BLaER1 treated with 17β-estradiol and CSF1 and Interleukin-3, amounts not matched to agents 10 nM and 100 nM (cell line): ENCODE data around the gene SLC18A3.
A peak's percentile ranks its signal among the peaks of the same experiment; 100 is the strongest.

Experiments used
- H3K27ac ChIP-seq, 11 experiments: shearing (Covaris generic); formaldehyde crosslinking; 2 replicates each; pipeline ENCODE4 v1.8.1; 2022
- H3K27me3 ChIP-seq, 11 experiments: shearing (Covaris generic); formaldehyde crosslinking; 2 replicates each; pipeline ENCODE4 v1.8.1; 2022
- H3K36me3 ChIP-seq, 11 experiments: shearing (Covaris generic); formaldehyde crosslinking; 2 replicates each; pipeline ENCODE4 v1.8.1; 2022
- H3K4me1 ChIP-seq, 10 experiments: shearing (Covaris generic); formaldehyde crosslinking; 2 replicates each; pipeline ENCODE4 v1.8.1; 2022
- H3K4me2 ChIP-seq, 11 experiments: shearing (Covaris generic); formaldehyde crosslinking; 2 replicates each; pipeline ENCODE4 v1.8.1; 2022
- H3K4me3 ChIP-seq, 10 experiments: shearing (Covaris generic); formaldehyde crosslinking; 2 replicates each; pipeline ENCODE4 v1.8.1; 2022
- H3K9ac ChIP-seq, 11 experiments: shearing (Covaris generic); formaldehyde crosslinking; 2 replicates each; pipeline ENCODE4 v1.8.1; 2022
- H3K9me3 ChIP-seq, 11 experiments: shearing (Covaris generic); formaldehyde crosslinking; replicated peaks in 1 of 11; 2 replicates each; pipeline ENCODE4 v1.8.1; 2022
- H4K20me1 ChIP-seq, 11 experiments: shearing (Covaris generic); formaldehyde crosslinking; 2 replicates each; pipeline ENCODE4 v1.8.1; 2022
- Cebpa-rat ChIP-seq, 11 experiments: shearing (Covaris generic); IDR thresholded peaks; 2 replicates each; pipeline ENCODE4 v1.8.1; 2022

Gene SLC18A3

DNA sequence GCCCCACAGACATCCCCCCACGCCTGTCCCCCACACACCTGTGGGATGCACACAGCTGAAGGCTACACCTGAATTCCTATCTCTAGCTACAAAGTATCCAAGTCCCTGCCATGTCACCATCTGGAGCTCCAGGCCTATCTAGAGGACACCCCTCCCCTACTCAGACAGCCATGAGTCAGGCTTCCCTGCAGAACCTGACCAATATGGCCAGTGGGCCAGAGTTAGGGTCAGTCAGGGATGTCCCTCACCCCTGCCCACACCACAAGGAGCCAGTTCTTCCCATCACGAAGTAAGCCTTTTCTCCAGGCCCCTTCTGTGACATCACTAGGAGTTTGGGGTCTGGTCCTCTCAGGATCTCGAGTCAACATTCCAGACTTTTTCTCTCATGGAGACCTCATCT is 10.6 kb upstream of the SLC18A3 start:
- no peaks in the 10 kb centered on the region for H3K9me3 ChIP-seq
- no peak overlapping the region for H3K4me2 ChIP-seq
- TF ChIP-seq Cebpa-rat (IDR thresholded peaks at IDR 0.05), result no peak
- H3K4me3 ChIP-seq, result no peak overlapping the region
- H3K27ac ChIP-seq, result no peak overlapping the region
- no peaks in the 10 kb centered on the region for H3K36me3 ChIP-seq
- H4K20me1 ChIP-seq, result peaks cover 0 to 17% (median 0%) of the 10 kb centered on the region in 11 experiments; a peak in 3 of 22 replicates
- peaks cover 0 to 30% (median 24%) of the 10 kb centered on the region in 10 experiments; a peak in 16 of 20 replicates for H3K4me1 ChIP-seq
- no peak overlapping the region for H3K9ac ChIP-seq
- no peaks in the 10 kb centered on the region for H3K27me3 ChIP-seq

DNA sequence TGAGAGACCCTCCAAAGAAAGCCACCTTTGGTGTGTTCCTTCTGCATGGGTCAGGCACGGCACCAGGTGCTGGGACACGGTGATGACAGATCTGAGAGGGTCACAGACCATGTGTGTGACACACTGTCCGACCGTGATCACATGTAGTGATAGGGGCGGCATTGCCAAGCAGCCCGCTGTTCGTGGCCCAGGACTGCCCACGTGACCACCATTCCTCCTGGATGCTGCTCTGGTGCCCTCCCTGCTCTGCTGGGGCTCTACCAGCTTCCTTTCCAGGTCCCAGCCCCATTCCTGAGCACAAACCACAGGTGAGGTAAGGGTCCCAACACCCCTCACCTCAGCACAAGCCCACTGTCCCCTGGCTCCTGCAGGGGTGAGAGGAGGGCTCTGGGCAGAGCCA is 10.1 kb upstream of the SLC18A3 start:
- H3K36me3 ChIP-seq, result no peaks in the 10 kb centered on the region
- H3K4me2 ChIP-seq, result no peak overlapping the region
- peaks cover 0 to 17% (median 0%) of the 10 kb centered on the region in 11 experiments; a peak in 3 of 22 replicates for H4K20me1 ChIP-seq
- no peak overlapping the region for H3K27ac ChIP-seq
- peaks cover 0 to 25% (median 19%) of the 10 kb centered on the region in 10 experiments; a peak in 16 of 20 replicates for H3K4me1 ChIP-seq
- no peaks in the 10 kb centered on the region for H3K27me3 ChIP-seq
- no peak overlapping the region for H3K9ac ChIP-seq
- H3K9me3 ChIP-seq, result no peaks in the 10 kb centered on the region
- no peak overlapping the region for H3K4me3 ChIP-seq
- no peak for TF ChIP-seq Cebpa-rat (IDR thresholded peaks at IDR 0.05)

DNA sequence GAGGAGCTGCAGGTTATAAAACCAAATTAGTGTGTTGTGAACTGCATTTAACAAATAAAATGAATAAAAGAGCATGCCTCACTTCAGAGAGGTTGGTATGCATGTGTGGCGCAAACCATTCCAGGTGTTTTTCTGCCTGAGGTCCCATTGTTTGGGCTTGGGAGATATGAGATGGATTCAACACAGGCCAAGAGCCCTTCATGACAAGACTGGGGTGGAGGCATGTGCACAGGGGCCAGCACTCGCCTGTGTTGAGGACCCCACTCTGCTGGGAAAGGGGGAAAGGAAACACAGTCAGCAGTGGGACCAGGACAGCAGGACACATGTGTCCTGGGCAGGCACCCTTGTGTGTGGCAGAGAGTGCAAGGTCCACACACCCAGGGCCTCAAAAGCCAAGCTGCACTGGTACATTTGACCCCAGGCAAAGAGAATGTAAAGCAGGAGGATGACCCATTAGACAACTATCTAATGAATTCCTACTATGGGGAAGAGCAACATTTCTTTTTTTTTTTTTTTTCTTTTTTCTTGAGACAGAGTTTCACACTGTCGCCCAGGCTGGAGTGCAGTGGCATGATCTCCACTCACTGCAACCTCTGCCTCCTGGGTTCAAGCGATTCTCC is 9.2 kb upstream of the SLC18A3 start:
- Histone ChIP-seq H3K36me3 (no peaks in the 10 kb centered on the region), H3K27me3 (no peaks in the 10 kb centered on the region), H3K9ac (no peak overlapping the region), H3K9me3 (no peaks in the 10 kb centered on the region), H3K27ac (no peak overlapping the region), H4K20me1 (peaks cover 0 to 17% (median 0%) of the 10 kb centered on the region in 11 experiments; a peak in 3 of 22 replicates), H3K4me2 (no peak overlapping the region), H3K4me1 (peaks cover 0 to 24% (median 15%) of the 10 kb centered on the region in 10 experiments; a peak in 15 of 20 replicates), H3K4me3 (no peak overlapping the region)
- TF ChIP-seq Cebpa-rat (IDR thresholded peaks at IDR 0.05), result no peak

DNA sequence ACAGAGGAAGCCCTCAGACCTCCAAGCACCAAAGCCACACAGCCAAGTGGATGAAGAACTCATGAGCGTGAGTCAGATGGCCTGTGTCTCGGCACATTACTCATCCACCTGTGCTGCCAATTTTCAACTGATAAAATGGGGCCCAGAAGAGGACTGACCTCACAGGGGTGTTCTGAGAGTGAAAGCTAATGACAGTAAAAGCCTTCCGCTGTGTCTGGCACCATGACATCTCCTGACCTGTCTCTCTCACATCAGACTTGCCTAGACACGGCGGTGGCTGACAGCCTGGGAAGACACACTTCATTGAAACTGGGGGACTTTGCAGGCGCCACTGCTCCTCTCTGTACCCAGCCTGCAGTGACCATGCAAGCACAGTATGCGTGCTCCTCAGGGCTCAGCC is 8.3 kb upstream of the SLC18A3 start:
- TF ChIP-seq Cebpa-rat (IDR thresholded peaks at IDR 0.05), result no peak
- Histone ChIP-seq H3K9me3 (no peaks in the 10 kb centered on the region), H3K4me2 (no peak overlapping the region), H4K20me1 (peaks cover 0 to 15% (median 0%) of the 10 kb centered on the region in 11 experiments; a peak in 2 of 22 replicates), H3K9ac (no peak overlapping the region), H3K27me3 (no peaks in the 10 kb centered on the region), H3K27ac (no peak overlapping the region), H3K36me3 (no peaks in the 10 kb centered on the region), H3K4me1 (peaks cover 6 to 24% (median 14%) of the 10 kb centered on the region in 10 experiments; a peak in 19 of 20 replicates), H3K4me3 (no peak overlapping the region)

DNA sequence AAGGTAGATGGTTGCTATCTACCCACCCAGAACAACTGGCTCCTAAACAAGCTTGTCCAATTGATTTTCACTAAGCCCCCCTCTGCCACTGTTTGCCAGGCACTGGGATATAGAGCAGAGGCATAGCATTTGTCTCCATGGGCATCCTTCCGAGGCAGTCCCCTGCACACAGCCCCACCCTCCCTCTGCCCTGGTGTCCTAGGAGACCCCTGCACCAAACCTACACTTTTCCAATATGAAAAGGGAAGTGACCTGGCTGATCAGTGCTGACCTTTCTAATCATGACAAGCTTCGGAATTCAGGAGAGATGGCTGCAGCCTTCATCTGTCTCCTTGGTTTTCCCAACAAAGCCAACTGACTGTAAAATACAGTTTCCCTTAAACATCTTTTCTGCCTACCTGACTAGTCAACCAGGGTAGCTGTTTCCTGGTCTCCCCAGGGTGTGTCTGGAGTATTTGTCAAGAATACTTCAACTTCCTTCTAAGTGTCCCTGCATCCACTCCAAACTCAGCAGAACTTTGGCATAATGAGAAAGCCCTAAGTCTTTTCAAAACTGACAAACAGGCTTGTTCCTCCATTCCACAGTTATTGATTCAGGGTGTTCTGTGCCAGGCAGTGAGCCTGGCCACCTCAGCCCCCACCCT is 7.6 kb upstream of the SLC18A3 start:
- no peak overlapping the region for H3K9ac ChIP-seq
- H3K9me3 ChIP-seq, result no peaks in the 10 kb centered on the region
- no peaks in the 10 kb centered on the region for H3K36me3 ChIP-seq
- peaks cover 11 to 23% (median 20%) of the 10 kb centered on the region in 10 experiments for H3K4me1 ChIP-seq
- no peak overlapping the region for H3K4me3 ChIP-seq
- H4K20me1 ChIP-seq, result peaks cover 0 to 9% (median 0%) of the 10 kb centered on the region in 11 experiments; a peak in 4 of 22 replicates
- H3K27me3 ChIP-seq, result no peaks in the 10 kb centered on the region
- H3K27ac ChIP-seq, result no peak overlapping the region
- TF ChIP-seq Cebpa-rat (IDR thresholded peaks at IDR 0.05), result no peak
- H3K4me2 ChIP-seq, result no peak overlapping the region

DNA sequence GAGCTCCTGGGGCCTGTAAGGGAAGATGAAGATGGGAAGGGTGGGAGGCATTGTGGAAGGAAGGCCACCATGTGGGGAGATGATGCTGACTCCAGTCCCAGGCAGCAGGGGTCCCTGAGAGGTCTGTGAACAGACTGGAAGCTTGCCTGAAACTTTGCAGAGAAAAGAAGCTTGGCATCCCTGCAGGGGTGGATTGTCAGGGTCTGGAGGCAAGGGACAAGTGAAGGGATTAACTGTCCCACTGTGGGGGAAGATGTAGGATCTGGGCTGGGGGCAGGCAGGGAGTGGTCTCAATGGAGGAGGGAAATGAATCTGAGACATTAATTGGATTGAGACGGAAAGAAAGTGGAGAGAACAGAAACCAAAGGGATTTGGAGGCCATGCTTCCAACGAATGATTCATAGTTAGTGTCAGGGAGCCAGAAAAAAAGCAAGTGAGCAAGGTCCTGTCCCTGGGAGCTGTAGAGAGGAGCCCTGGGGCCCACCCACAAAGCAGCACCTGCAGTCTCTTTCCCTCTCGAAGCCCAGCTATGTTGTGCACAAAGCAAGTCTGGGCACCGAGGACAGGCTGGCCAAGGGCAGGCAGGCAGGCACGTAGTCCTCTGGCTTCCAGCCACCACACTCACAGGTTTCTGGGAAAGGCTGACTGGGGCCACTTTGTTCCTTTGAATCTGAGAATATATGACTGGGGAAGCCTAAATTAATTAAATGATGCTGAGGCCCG is 4.7 kb upstream of the SLC18A3 start:
- Histone ChIP-seq H4K20me1 (peaks cover 0 to 5% (median 0%) of the 10 kb centered on the region in 11 experiments; a peak in 4 of 22 replicates), H3K9me3 (peaks cover 11 to 18% (median 15%) of the 10 kb centered on the region in 11 experiments), H3K27ac (no peak overlapping the region), H3K9ac (no peak overlapping the region), H3K4me3 (no peak overlapping the region), H3K4me2 (peak overlapping the region in 5 of 11 experiments; percentile 60 to 77 (median 74); a peak in 5 of 22 replicates), H3K4me1 (peaks cover 11 to 24% (median 22%) of the 10 kb centered on the region in 10 experiments), H3K27me3 (peaks cover 0 to 23% (median 16%) of the 10 kb centered on the region in 11 experiments; a peak in 15 of 22 replicates), H3K36me3 (no peaks in the 10 kb centered on the region)
- TF ChIP-seq Cebpa-rat (IDR thresholded peaks at IDR 0.05), result no peak

DNA sequence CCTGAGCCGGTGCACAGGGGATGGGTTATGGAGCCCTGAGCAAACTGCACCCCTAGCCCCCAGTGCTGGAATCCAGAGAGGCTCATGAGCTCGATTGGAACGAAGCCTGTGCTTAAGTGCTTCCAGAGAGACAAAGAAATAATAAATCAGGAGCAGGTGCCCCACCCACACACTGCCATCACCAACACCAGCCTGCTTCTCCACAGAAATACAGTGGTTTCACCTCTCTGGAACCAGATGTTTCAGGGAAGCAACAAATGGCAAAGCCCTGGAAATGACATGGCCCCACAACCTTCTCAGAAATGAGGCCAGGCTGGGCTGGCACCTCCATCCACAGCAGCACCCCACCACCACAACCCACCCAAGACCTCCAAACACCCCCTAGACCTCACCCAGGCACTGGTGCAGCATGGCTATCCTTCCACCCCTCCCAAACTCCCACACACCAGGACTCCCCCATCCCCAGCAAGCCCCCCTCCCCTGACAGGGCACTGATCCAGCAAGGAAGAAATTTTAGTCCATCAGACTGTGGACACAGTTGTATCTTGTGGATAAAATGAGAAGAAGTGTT is 4.1 kb upstream of the SLC18A3 start:
- H4K20me1 ChIP-seq, result peaks cover 0 to 5% (median 0%) of the 10 kb centered on the region in 11 experiments; a peak in 4 of 22 replicates
- no peak overlapping the region for H3K4me3 ChIP-seq
- H3K4me2 ChIP-seq, result peak overlapping the region; percentile 60 to 81 (median 74); a peak in 18 of 22 replicates
- TF ChIP-seq Cebpa-rat (IDR thresholded peaks at IDR 0.05), result no peak
- H3K9me3 ChIP-seq, result peaks cover 17 to 24% (median 21%) of the 10 kb centered on the region in 11 experiments
- no peaks in the 10 kb centered on the region for H3K36me3 ChIP-seq
- no peak overlapping the region for H3K9ac ChIP-seq
- H3K4me1 ChIP-seq, result peaks cover 11 to 24% (median 22%) of the 10 kb centered on the region in 10 experiments
- peak overlapping the region in 1 of 11 experiments; percentile 4; a peak in 1 of 22 replicates for H3K27ac ChIP-seq
- H3K27me3 ChIP-seq, result peaks cover 0 to 29% (median 18%) of the 10 kb centered on the region in 11 experiments; a peak in 15 of 22 replicates

DNA sequence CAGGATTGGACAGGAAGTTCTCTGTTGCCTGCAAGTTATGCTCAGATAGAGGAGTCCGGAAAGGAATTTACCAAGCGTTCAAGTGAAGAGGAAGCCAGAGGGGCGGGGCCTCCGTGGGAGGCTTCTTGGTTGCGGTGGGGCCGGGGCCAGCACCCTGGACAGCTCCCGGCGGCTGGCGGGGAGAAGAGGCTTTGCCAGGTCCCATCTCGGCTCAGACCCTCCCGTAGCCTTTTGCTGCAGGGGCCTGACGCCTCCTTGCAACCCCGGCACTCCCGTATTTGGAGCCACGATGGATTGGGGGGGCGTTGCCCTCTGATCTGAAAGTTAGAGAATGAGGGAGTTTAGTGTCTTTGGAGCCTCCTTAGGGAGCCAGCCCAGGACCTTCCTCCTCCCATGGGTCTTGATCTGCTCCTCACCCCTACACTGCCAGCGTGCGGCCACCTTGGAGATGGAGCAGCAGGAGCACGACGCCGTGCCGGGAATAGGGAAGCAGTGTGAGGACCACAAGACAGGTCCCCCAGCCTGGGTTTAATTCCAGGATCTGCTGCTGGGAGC is 3.1 kb upstream of the SLC18A3 start:
- H3K36me3 ChIP-seq, result no peaks in the 10 kb centered on the region
- peaks cover 0 to 4% (median 0%) of the 10 kb centered on the region in 11 experiments; a peak in 4 of 22 replicates for H4K20me1 ChIP-seq
- peaks cover 11 to 24% (median 22%) of the 10 kb centered on the region in 10 experiments for H3K4me1 ChIP-seq
- no peak overlapping the region for H3K9ac ChIP-seq
- no peak for TF ChIP-seq Cebpa-rat (IDR thresholded peaks at IDR 0.05)
- H3K27ac ChIP-seq, result no peak overlapping the region
- peaks cover 5 to 39% (median 28%) of the 10 kb centered on the region in 11 experiments; a peak in 18 of 22 replicates for H3K27me3 ChIP-seq
- H3K4me2 ChIP-seq, result peak overlapping the region; percentile 60 to 81 (median 74)
- no peak overlapping the region; a peak in 2 of 20 replicates for H3K4me3 ChIP-seq
- peaks cover 27 to 34% (median 32%) of the 10 kb centered on the region in 11 experiments for H3K9me3 ChIP-seq
